Aorta (tissue), 5 donors: ENCODE measurements around the gene ZNF521. TPM values are rescaled to one million over a fixed set of nuclear protein-coding genes. Genes with fewer than 3 reads are reported as not detected.

ENCODE experiments used
- ATAC-seq: fragments of 200-7000 bp; cut with Tn5 transposase; one replicate; pipeline ENCODE4 v1.9.1; 2022; ENCODE audit warnings: moderate library complexity; ENCODE audit not compliant: low FRiP score
- DNase-seq, 2 donors: peaks; one replicate each; pipeline ENCODE4 v3.0.0-alpha.2; 2020
- H3K27ac ChIP-seq, 2 donors: one replicate each; pipeline ENCODE4 v1.5.1; 2013; ENCODE audit warnings: low read length in 2 of 2, mild to moderate bottlenecking in 2 of 2, moderate library complexity in 2 of 2, control low read depth in 1 of 2, inconsistent platforms in 1 of 2, low read depth in 1 of 2
- H3K27me3 ChIP-seq, 2 donors: one replicate each; pipeline ENCODE4 v1.6.1; 2013; ENCODE audit warnings: control low read depth in 1 of 2, low read length in 1 of 2, mild to moderate bottlenecking in 1 of 2, moderate library complexity in 1 of 2; ENCODE audit not compliant: insufficient read depth in 2 of 2, control insufficient read depth in 1 of 2
- H3K36me3 ChIP-seq, 2 donors: one replicate each; pipeline ENCODE4 v1.6.1; 2013; ENCODE audit warnings: control low read depth in 1 of 2, low read length in 1 of 2, mild to moderate bottlenecking in 1 of 2; ENCODE audit not compliant: insufficient read depth in 2 of 2, control insufficient read depth in 1 of 2
- H3K4me1 ChIP-seq, 2 donors: one replicate each; pipeline ENCODE4 v1.6.1; 2013; ENCODE audit warnings: low read length in 2 of 2, control low read depth in 1 of 2, mild to moderate bottlenecking in 1 of 2, moderate library complexity in 1 of 2; ENCODE audit not compliant: insufficient read depth in 2 of 2, control insufficient read depth in 1 of 2
- H3K4me3 ChIP-seq, 2 donors: one replicate each; pipeline ENCODE4 v1.5.1; 2013; ENCODE audit warnings: low read length in 2 of 2, control low read depth in 1 of 2, mild to moderate bottlenecking in 1 of 2
- H3K9me3 ChIP-seq: one replicate; pipeline ENCODE4 v1.6.1; 2013; ENCODE audit warnings: mild to moderate bottlenecking, low read length; ENCODE audit not compliant: control insufficient read depth
- WGBS, 2 donors: extraction: QIAGEN DNeasy Blood & Tissue Kit; methylation state at CpG; one replicate each; pipeline ENCODE4 v1.1.7; 2013; 5-methylcytosine and 5-hydroxymethylcytosine counted together
- intact Hi-C, 2 donors: fragments of 100-400 bp; cut with DNase I; formaldehyde crosslinking; loops; one replicate each; pipeline versions ENCODE4 v1.14.2 to v1.15.0; 2022
- polyA plus RNA-seq, 2 donors: library from polyadenylated mRNA; stranded (reverse); fragments of 200-250 nt; gene quantifications; one replicate each; pipeline ENCODE4 v1.2.3, GENCODE V29; 2013
- total RNA-seq, 2 donors: library from RNA; stranded (reverse); fragmentation: NEBNext Ultra II Directional; extraction: Animal tissue kit (Norgen Biotek cat#: 25700); gene quantifications; one replicate each; pipeline ENCODE4 v1.2.1, GENCODE V29; 2021
- donor health status: healthy with polysubstance abuse.
- donor health status: Bipolar disorder and iron deficiency.
- donor health status: DM: no; HTN: no; CAD: no.
- donor health status: DM: no; HTN: no; CAD: no.
- donor health status: DM: yes; HTN: yes; CAD: no.

Gene ZNF521
- total and polyA plus RNA-seq, 4 donors, result 0.84 to 88.7 (median 14.6) TPM

DNA sequence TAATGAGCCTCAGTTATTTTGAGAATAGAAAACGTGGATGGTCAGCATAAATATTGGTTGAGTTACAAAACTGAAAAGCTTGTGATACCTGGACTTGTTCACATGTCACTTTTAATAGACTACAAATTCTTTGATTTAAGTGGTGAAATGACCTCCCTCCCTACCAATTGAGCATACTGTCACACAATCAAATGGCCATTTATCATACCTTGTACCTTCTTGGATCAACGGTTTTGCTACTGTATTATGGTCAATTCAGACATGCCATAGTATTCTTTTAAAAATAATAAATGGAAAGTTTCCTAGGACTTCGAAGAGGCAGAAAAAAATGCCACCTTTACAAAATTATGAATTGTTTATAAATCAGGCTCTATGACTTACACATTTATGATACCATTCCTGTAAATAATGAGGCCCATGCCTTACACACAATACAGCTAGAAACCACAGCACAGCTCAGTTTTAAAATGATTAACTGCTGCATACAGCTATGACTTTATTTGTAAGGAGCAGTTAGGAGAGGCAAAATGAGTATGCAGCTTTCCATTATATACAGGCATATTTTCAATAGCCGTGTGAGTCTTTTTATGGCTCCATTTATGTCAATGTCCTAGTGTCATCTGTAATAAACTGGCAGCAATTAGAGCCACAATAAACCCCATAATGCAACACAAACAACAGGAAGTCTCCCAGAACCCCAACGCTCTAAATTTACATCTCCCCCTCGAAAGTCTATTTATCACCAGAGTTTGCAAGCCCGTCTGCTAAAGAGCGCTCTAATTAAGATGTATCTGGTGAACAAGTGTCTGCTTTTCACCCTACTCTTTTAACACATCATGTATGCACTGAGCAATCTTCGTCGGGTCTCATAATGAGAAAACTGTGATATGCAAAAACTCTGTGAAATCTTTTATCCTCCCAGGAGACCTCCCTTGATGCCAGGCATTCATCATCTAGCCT, 176.1 kb downstream of the ZNF521 start:
- Histone ChIP-seq H3K36me3 (no peaks in the 10 kb centered on the region), H3K4me3 (no peak overlapping the region), H3K27me3 (no peaks in the 10 kb centered on the region), H3K27ac (no peak overlapping the region), H3K4me1 (no peaks in the 10 kb centered on the region), H3K9me3 (no peaks in the 10 kb centered on the region)
- DNase-seq (no peak), ATAC-seq (no peak)
- 67 to 72% methylated on average over 10 of the region's 10 CpGs for WGBS, 2 donors
- intact Hi-C loops, result loop anchor here in 1 of 2 donors (10.0 kb wide), 1 partner anchor 129 kb away; no protein-coding TSS in a partner anchor

GRCh38 chr18:25174324-25174723, 177.6 kb downstream of the ZNF521 start:
- Histone ChIP-seq H3K36me3 (no peaks in the 10 kb centered on the region), H3K9me3 (no peaks in the 10 kb centered on the region), H3K4me1 (no peaks in the 10 kb centered on the region), H3K4me3 (no peak overlapping the region), H3K27me3 (no peaks in the 10 kb centered on the region), H3K27ac (no peak overlapping the region)
- WGBS, 2 donors, result 66 to 69% methylated on average over 7 of the region's 7 CpGs
- DNase-seq (no peak), ATAC-seq (no peak)
- intact Hi-C loops, result loop anchor here in 1 of 2 donors (10.0 kb wide), 1 partner anchor 130 kb away; no protein-coding TSS in a partner anchor

- DNase-seq, result no peak
- WGBS, 2 donors, result 69 to 77% methylated on average over 3 of the region's 3 CpGs
- H3K9me3 ChIP-seq, result no peaks in the 10 kb centered on the region
- H3K27me3 ChIP-seq, result no peaks in the 10 kb centered on the region
- intact Hi-C loops, result loop anchor here in 1 of 2 donors (10.0 kb wide), 1 partner anchor 133 kb away; no protein-coding TSS in a partner anchor
- H3K36me3 ChIP-seq, result no peaks in the 10 kb centered on the region
- no peak overlapping the region for H3K4me3 ChIP-seq
- H3K27ac ChIP-seq, result no peak overlapping the region
- ATAC-seq, result no peak
- H3K4me1 ChIP-seq, result no peaks in the 10 kb centered on the region
Measured at GRCh38 chr18:25171334-25171733, 180.6 kb downstream of the ZNF521 start.

- no peak overlapping the region for H3K27ac ChIP-seq
- WGBS, 2 donors, result 70 to 77% methylated on average over 4 of the region's 4 CpGs
- no peaks in the 10 kb centered on the region for H3K27me3 ChIP-seq
- no peaks in the 10 kb centered on the region for H3K9me3 ChIP-seq
- H3K4me1 ChIP-seq, result no peaks in the 10 kb centered on the region
- no peaks in the 10 kb centered on the region for H3K36me3 ChIP-seq
- ATAC-seq (no peak), DNase-seq (no peak)
- intact Hi-C loops, result loop anchor here in 1 of 2 donors (10.0 kb wide), 1 partner anchor 134 kb away; no protein-coding TSS in a partner anchor
- H3K4me3 ChIP-seq, result no peak overlapping the region
Measured at GRCh38 chr18:25170402-25170801, 181.6 kb downstream of the ZNF521 start.

- Histone ChIP-seq H3K4me3 (no peak overlapping the region), H3K9me3 (no peaks in the 10 kb centered on the region), H3K36me3 (no peaks in the 10 kb centered on the region), H3K27ac (no peak overlapping the region), H3K27me3 (no peaks in the 10 kb centered on the region), H3K4me1 (no peaks in the 10 kb centered on the region)
- WGBS, 2 donors, result 73 to 82% methylated on average over 1 of the region's 1 CpG
- ATAC-seq, result no peak
- no peak for DNase-seq
- intact Hi-C loops, result loop anchor here in 1 of 2 donors (10.0 kb wide), 2 partner anchors 135 to 275 kb away; no protein-coding TSS in a partner anchor
Measured at GRCh38 chr18:25169701-25170100, 182.3 kb downstream of the ZNF521 start.

DNA sequence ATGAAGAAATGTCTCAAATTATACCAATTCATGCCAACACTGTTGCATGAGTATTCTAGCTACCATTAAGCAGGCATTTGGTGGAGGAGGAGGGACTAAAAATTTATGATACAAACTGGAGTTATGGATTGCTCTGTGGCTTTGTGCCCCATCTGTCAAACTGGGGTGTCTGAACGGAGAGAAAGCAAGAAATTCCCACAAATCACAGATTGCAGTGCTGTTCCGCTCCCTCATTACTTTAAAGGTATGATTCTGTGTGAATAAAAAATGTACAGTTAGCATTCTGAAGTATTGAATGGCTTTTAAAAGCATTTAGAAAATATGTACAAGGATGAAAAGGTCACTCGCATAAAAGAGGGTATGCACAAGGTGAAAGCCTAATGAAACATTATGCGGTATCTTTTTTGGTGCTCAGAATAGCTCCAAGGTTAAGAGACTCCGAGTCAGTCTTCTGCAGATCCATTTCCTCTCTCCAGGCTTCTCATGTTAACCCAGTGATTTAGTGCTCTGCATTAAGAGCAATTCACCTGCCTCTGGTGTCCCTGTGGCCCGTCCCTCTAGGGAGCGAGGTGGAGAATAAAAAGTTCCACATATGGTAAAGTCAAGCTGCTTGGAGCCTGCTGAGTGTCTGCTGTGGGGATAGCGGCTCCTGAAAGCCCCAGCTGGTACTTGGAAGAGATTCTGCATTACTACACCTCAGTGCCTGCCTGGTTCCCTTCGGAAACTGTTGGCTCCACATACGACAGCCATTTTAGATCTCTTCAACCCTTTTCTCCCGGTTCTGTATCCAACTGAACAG, 184.2 kb downstream of the ZNF521 start:
- no peak for ATAC-seq
- Histone ChIP-seq H3K27ac (no peak overlapping the region), H3K9me3 (no peaks in the 10 kb centered on the region), H3K36me3 (no peaks in the 10 kb centered on the region), H3K27me3 (no peaks in the 10 kb centered on the region), H3K4me3 (no peak overlapping the region), H3K4me1 (no peaks in the 10 kb centered on the region)
- no peak for DNase-seq
- intact Hi-C loops, result loop anchor here in 1 of 2 donors (10.0 kb wide), 1 partner anchor 277 kb away; no protein-coding TSS in a partner anchor
- 53 to 69% methylated on average over 11 of the region's 11 CpGs for WGBS, 2 donors

- no peak overlapping the region for H3K4me3 ChIP-seq
- H3K36me3 ChIP-seq, result no peaks in the 10 kb centered on the region
- ATAC-seq (no peak), DNase-seq (no peak)
- intact Hi-C loops, result loop anchor here in 1 of 2 donors (10.0 kb wide), 1 partner anchor 279 kb away; no protein-coding TSS in a partner anchor
- 48 to 52% methylated on average over 1 of the region's 1 CpG for whole genome bisulfite sequencing, 2 donors
- H3K4me1 ChIP-seq, result no peaks in the 10 kb centered on the region
- no peaks in the 10 kb centered on the region for H3K27me3 ChIP-seq
- no peaks in the 10 kb centered on the region for H3K9me3 ChIP-seq
- H3K27ac ChIP-seq, result no peak overlapping the region
Measured at GRCh38 chr18:25166113-25166512, 185.9 kb downstream of the ZNF521 start.
